Liver (tissue), 9 donors: ENCODE data around the gene WIPF2. TPM values are rescaled to one million over a fixed set of nuclear protein-coding genes. Genes with fewer than 3 reads are reported as not detected.
"Not testable (repeated sequence)": the region's sequence is repeated elsewhere in the genome, so short reads cannot be mapped to it uniquely, and the experiment has no call there.

ENCODE experiments used
- DNase-seq: peaks from one replicate; pipeline ENCODE4 v3.0.0-alpha.2; 2017; ENCODE audit warnings: low spot score
- H3K27ac ChIP-seq, 2 donors: one replicate each; pipeline ENCODE4 v1.7.0; 2013; ENCODE audit warnings: inconsistent platforms in 2 of 2, low read length in 2 of 2, control low read depth in 1 of 2, low read depth in 1 of 2, mild to moderate bottlenecking in 1 of 2
- H3K27me3 ChIP-seq, 4 donors: one replicate each; pipeline versions ENCODE4 v1.6.1 to v1.7.0; 2013; ENCODE audit warnings: low read length in 3 of 4, inconsistent platforms in 1 of 4, mild to moderate bottlenecking in 1 of 4, moderate library complexity in 1 of 4; ENCODE audit not compliant: control insufficient read depth in 4 of 4, insufficient read depth in 4 of 4
- H3K36me3 ChIP-seq, 4 donors: one replicate each; pipeline versions ENCODE4 v1.6.1 to v1.7.0; 2013; ENCODE audit warnings: low read length in 3 of 4, mild to moderate bottlenecking in 3 of 4, low read depth in 1 of 4, moderate library complexity in 1 of 4; ENCODE audit not compliant: control insufficient read depth in 4 of 4, insufficient read depth in 3 of 4
- H3K4me1 ChIP-seq, 4 donors: one replicate each; pipeline versions ENCODE4 v1.6.1 to v1.7.0; 2013; ENCODE audit warnings: low read length in 3 of 4, mild to moderate bottlenecking in 3 of 4, moderate library complexity in 1 of 4; ENCODE audit not compliant: control insufficient read depth in 4 of 4, insufficient read depth in 4 of 4
- H3K4me3 ChIP-seq, 3 donors: one replicate each; pipeline versions ENCODE4 v1.6.1 to v1.7.0; 2013; ENCODE audit warnings: low read length in 3 of 3, control low read depth in 1 of 3, low read depth in 1 of 3, mild to moderate bottlenecking in 1 of 3
- H3K9ac ChIP-seq, 2 donors: one replicate each; pipeline ENCODE4 v1.7.0; 2013; ENCODE audit warnings: low read length in 2 of 2, mild to moderate bottlenecking in 2 of 2, moderate library complexity in 2 of 2, control low read depth in 1 of 2, low read depth in 1 of 2
- H3K9me3 ChIP-seq, 4 donors: one replicate each; pipeline versions ENCODE4 v1.6.1 to v1.7.0; 2013; ENCODE audit warnings: low read length in 3 of 4; ENCODE audit not compliant: control insufficient read depth in 4 of 4
- ATF3 ChIP-seq: IDR thresholded peaks from 2 replicates; pipeline ENCODE4 v1.6.1; 2016; ENCODE audit warnings: antibody characterized with exemption
- EGR1 ChIP-seq, 2 donors: IDR thresholded peaks; 2 replicates each; pipeline ENCODE4 v1.6.1; 2016 to 2018; ENCODE audit warnings: antibody characterized with exemption in 2 of 2, low read depth in 2 of 2
- FOXA1 ChIP-seq: IDR thresholded peaks from 2 replicates; pipeline ENCODE4 v1.6.1; 2016; ENCODE audit warnings: antibody characterized with exemption
- FOXA2 ChIP-seq: IDR thresholded peaks from 2 replicates; pipeline ENCODE4 v1.6.1; 2016; ENCODE audit warnings: antibody characterized with exemption
- GABPA ChIP-seq, 2 donors: IDR thresholded peaks in 1 of 2; conservative IDR thresholded peaks in 1 of 2; 2 replicates each; pipeline ENCODE4 v1.6.1; 2016; ENCODE audit warnings: antibody characterized with exemption in 2 of 2, mild to moderate bottlenecking in 1 of 2, moderate library complexity in 1 of 2
- HNF4A ChIP-seq, 2 donors: conservative IDR thresholded peaks; 2 replicates each; pipeline ENCODE4 v1.6.1; 2016; ENCODE audit warnings: antibody characterized with exemption in 2 of 2, mild to moderate bottlenecking in 2 of 2
- HNF4G ChIP-seq: IDR thresholded peaks from 2 replicates; pipeline ENCODE4 v1.6.1; 2016; ENCODE audit warnings: antibody characterized with exemption
- JUND ChIP-seq, 2 donors: IDR thresholded peaks; 2 replicates each; pipeline ENCODE4 v1.6.1; 2016; ENCODE audit warnings: antibody characterized with exemption in 2 of 2
- NR2F2 ChIP-seq: IDR thresholded peaks from 2 replicates; pipeline ENCODE4 v1.6.1; 2016; ENCODE audit warnings: antibody characterized with exemption
- RAD21 ChIP-seq, 2 donors: IDR thresholded peaks; 2 replicates each; pipeline ENCODE4 v1.6.1; 2016; ENCODE audit warnings: antibody characterized with exemption in 2 of 2, mild to moderate bottlenecking in 2 of 2
- RXRA ChIP-seq, 2 donors: IDR thresholded peaks; 2 replicates each; pipeline ENCODE4 v1.6.1; 2017 to 2018; ENCODE audit warnings: antibody characterized with exemption in 2 of 2, mild to moderate bottlenecking in 1 of 2
- SP1 ChIP-seq: IDR thresholded peaks from 2 replicates; pipeline ENCODE4 v1.6.1; 2018; ENCODE audit warnings: antibody characterized with exemption, mild to moderate bottlenecking
- TAF1 ChIP-seq: conservative IDR thresholded peaks from 2 replicates; pipeline ENCODE4 v1.6.1; 2016; ENCODE audit warnings: antibody characterized with exemption, mild to moderate bottlenecking
- YY1 ChIP-seq: IDR thresholded peaks from 2 replicates; pipeline ENCODE4 v1.6.1; 2016; ENCODE audit warnings: antibody characterized with exemption, mild to moderate bottlenecking
- ZBTB33 ChIP-seq: IDR thresholded peaks from 2 replicates; pipeline ENCODE4 v1.6.1; 2016; ENCODE audit warnings: antibody characterized with exemption
- WGBS: extraction: QIAGEN DNeasy Blood & Tissue Kit; methylation state at CpG from one replicate; pipeline ENCODE4 v1.1.7; 2013; 5-methylcytosine and 5-hydroxymethylcytosine counted together
- polyA plus RNA-seq, 2 donors: library from polyadenylated mRNA; stranded (reverse) in 1 of 2; unstranded in 1 of 2; fragments of 200-250 nt in 1 of 2; fragments of >200 nt in 1 of 2; fragmentation: Nextera tagmentation in 1 of 2; extraction: Ambion mirVana in 1 of 2; gene quantifications; one replicate each; pipeline versions ENCODE4 v1.2.1 to v1.2.3, GENCODE V29; 2013 to 2015
- total RNA-seq, 2 donors: library from RNA; depleted of rRNA; stranded (reverse); fragments of >200 nt; gene quantifications; one replicate each; pipeline ENCODE4 v1.2.3, GENCODE V29; 2014
- TF ChIP-seq, protein P1 (sequence below): fragments of 150-350 bp; IDR thresholded peaks from 2 replicates; pipeline ENCODE4 v1.5.1; 2017; ENCODE audit warnings: improper control_type of control experiment, low read depth, low read length; ENCODE audit not compliant: missing input control
- TF ChIP-seq, protein P2 (sequence below): IDR thresholded peaks from 2 replicates; pipeline ENCODE4 v1.6.1; 2016; ENCODE audit warnings: antibody characterized with exemption
- TF ChIP-seq, protein P3 (sequence below): IDR thresholded peaks from 2 replicates; pipeline ENCODE4 v1.6.1; 2016; ENCODE audit warnings: antibody characterized with exemption, mild to moderate bottlenecking
- donor health status: healthy.
- donor health status: healthy.
- donor health status: healthy.
- donor health status: healthy.
- donor health status: healthy.

WIPF2 gene
- total and polyA plus RNA-seq, 4 donors, result 4.4 to 5.6 (median 5.2) TPM

DNA sequence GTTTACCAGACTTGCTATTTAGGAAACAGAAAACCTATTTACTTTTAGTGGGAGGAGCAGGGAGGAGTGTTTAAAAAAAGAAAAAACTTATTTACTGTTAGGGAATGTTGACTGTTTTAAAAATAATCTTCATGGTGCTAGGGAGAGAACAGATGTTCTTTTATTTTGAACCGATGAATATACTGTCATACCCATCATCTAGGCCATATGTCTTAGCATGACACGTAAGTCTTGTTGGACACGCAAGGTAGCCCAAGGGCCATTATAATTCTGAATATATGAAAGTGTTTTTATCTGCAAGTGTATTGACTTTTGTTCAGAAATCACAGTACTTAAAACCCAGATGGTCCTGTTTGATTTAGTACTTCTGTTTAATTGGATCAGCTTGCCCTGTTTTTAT lies 11.6 kb downstream of the WIPF2 start:
- H3K4me3 ChIP-seq, result no peak overlapping the region
- no peaks in the 10 kb centered on the region for H3K4me1 ChIP-seq
- no peaks in the 10 kb centered on the region for H3K27me3 ChIP-seq
- H3K9ac ChIP-seq, result no peak overlapping the region
- no peak for TF ChIP-seq FOXA1
- TF ChIP-seq, protein P1, sequence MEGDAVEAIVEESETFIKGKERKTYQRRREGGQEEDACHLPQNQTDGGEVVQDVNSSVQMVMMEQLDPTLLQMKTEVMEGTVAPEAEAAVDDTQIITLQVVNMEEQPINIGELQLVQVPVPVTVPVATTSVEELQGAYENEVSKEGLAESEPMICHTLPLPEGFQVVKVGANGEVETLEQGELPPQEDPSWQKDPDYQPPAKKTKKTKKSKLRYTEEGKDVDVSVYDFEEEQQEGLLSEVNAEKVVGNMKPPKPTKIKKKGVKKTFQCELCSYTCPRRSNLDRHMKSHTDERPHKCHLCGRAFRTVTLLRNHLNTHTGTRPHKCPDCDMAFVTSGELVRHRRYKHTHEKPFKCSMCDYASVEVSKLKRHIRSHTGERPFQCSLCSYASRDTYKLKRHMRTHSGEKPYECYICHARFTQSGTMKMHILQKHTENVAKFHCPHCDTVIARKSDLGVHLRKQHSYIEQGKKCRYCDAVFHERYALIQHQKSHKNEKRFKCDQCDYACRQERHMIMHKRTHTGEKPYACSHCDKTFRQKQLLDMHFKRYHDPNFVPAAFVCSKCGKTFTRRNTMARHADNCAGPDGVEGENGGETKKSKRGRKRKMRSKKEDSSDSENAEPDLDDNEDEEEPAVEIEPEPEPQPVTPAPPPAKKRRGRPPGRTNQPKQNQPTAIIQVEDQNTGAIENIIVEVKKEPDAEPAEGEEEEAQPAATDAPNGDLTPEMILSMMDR, result no peak
- no peak for TF ChIP-seq JUND (IDR thresholded peaks at IDR 0.05)
- TF ChIP-seq ATF3, result no peak
- H3K9me3 ChIP-seq, result no peaks in the 10 kb centered on the region
- 95% methylated on average over 3 of the region's 3 CpGs for WGBS
- no peak for DNase-seq
- peaks cover 0 to 5% (median 5%) of the 10 kb centered on the region in 4 donors for H3K36me3 ChIP-seq
- H3K27ac ChIP-seq, result no peak overlapping the region

DNA sequence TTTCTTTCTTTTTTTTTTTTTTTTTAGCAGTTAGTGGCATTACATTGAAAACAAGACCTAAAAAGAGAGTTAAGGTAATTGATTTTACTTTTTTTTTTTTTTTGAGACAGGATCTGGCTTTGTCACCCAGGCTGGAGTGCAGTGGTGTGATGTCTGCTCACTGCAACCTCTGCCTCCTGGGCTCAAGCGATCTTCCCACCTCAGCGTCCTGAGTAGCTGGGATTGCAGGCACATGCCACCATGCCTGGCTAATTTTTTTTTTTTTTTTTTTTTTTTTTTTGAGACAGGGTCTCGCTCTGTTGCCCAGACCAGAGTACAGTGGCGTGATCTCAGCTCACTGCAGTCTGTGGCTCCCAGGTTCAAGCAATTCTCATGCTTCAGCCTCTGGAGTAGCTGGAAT lies 12.8 kb downstream of the WIPF2 start:
- not testable (repeated sequence) for H3K9ac ChIP-seq, H3K9me3 ChIP-seq, H3K27ac ChIP-seq, H3K36me3 ChIP-seq, H3K4me1 ChIP-seq, DNase-seq, H3K27me3 ChIP-seq, H3K4me3 ChIP-seq
- 98% methylated on average over 4 of the region's 4 CpGs for WGBS

DNA sequence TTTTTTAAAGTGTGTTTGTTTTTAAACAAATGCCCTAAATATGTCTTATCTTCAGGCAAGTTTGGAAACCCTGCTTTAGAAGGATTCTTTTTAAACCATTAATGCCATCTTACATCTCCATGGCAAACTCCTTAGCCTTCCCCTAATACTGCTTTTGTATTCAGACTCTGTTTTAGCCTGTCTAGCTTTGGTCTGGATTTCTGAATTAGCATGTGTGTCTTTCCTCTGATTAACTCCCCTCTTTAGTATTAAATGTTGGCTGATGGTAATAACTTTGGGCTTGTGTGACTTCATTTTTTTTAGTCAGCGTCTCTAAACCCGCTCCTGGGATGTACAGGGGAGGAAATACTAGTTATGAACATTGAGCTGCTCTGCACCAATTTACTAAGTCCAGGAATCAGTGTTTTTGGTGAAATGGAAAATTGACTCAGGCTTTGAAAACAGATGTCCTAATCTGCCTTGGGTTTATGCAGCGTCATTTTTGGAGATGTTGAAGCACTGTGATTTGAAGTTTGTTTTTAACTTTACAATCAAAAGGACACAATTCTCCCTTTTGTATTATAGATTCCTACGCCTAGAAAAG lies 22.2 kb downstream of the WIPF2 start:
- Histone ChIP-seq H3K27ac (no peak overlapping the region), H3K27me3 (no peaks in the 10 kb centered on the region), H3K36me3 (peaks cover 0 to 3% (median 1%) of the 10 kb centered on the region in 4 donors), H3K4me3 (no peak overlapping the region), H3K9me3 (no peaks in the 10 kb centered on the region), H3K9ac (no peak overlapping the region), H3K4me1 (no peaks in the 10 kb centered on the region)
- no peak for DNase-seq
- 93% methylated on average over 4 of the region's 4 CpGs for WGBS
- TF ChIP-seq, protein P1, result no peak
- TF ChIP-seq RAD21 (IDR thresholded peaks at IDR 0.05), result no peak
- TF ChIP-seq, protein P2, sequence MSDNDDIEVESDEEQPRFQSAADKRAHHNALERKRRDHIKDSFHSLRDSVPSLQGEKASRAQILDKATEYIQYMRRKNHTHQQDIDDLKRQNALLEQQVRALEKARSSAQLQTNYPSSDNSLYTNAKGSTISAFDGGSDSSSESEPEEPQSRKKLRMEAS, result no peak
- no peak for TF ChIP-seq ATF3
- TF ChIP-seq FOXA2, result no peak
- no peak for TF ChIP-seq GABPA (IDR thresholded peaks at IDR 0.05 in 1 of 2, conservative IDR thresholded peaks at IDR 0.05 in 1 of 2)
- no peak for TF ChIP-seq HNF4G
- TF ChIP-seq, protein P3, sequence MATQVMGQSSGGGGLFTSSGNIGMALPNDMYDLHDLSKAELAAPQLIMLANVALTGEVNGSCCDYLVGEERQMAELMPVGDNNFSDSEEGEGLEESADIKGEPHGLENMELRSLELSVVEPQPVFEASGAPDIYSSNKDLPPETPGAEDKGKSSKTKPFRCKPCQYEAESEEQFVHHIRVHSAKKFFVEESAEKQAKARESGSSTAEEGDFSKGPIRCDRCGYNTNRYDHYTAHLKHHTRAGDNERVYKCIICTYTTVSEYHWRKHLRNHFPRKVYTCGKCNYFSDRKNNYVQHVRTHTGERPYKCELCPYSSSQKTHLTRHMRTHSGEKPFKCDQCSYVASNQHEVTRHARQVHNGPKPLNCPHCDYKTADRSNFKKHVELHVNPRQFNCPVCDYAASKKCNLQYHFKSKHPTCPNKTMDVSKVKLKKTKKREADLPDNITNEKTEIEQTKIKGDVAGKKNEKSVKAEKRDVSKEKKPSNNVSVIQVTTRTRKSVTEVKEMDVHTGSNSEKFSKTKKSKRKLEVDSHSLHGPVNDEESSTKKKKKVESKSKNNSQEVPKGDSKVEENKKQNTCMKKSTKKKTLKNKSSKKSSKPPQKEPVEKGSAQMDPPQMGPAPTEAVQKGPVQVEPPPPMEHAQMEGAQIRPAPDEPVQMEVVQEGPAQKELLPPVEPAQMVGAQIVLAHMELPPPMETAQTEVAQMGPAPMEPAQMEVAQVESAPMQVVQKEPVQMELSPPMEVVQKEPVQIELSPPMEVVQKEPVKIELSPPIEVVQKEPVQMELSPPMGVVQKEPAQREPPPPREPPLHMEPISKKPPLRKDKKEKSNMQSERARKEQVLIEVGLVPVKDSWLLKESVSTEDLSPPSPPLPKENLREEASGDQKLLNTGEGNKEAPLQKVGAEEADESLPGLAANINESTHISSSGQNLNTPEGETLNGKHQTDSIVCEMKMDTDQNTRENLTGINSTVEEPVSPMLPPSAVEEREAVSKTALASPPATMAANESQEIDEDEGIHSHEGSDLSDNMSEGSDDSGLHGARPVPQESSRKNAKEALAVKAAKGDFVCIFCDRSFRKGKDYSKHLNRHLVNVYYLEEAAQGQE, result no peak
- no peak for TF ChIP-seq FOXA1
- TF ChIP-seq SP1, result no peak
- TF ChIP-seq RXRA (IDR thresholded peaks at IDR 0.05), result no peak
- no peak for TF ChIP-seq ZBTB33
- TF ChIP-seq YY1, result no peak
- TF ChIP-seq HNF4A (conservative IDR thresholded peaks at IDR 0.05), result no peak
- no peak for TF ChIP-seq TAF1
- TF ChIP-seq NR2F2, result no peak
- no peak for TF ChIP-seq EGR1 (IDR thresholded peaks at IDR 0.05; ENCODE audit: low read depth in 2 of 2)
